Fibroblast of skin of left biceps (primary cell): ENCODE results near the gene CASKIN2.
"Not testable (repeated sequence)": the region's sequence is repeated elsewhere in the genome, so short reads cannot be mapped to it uniquely, and the experiment has no call there.

ENCODE experiments used
- DNase-seq, 2 experiments: peaks; one replicate each; pipeline ENCODE4 v3.0.0-alpha.2; 2013; ENCODE audit warnings: low read depth in 2 of 2

Gene CASKIN2

DNA sequence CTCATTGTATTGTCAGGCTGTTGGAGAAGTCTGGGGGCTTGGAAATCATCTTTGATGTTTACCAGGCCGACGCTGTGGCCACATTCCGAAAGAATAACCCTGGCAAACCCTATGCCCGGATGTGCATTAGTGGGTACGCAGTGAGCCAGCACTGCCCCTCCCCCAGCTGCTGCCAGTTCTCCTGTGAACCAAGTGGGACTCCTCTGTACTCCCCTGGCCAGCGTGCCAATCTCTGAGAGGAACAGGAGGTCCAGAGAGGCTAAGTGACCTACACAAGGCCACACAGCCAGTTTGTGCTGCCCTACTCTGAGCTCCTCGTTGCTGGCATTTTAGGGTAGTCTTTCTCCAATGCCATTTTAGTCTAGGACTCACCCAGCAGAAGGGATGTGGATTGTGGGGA, 8.3 kb upstream of the CASKIN2 start:
- no peak for DNase-seq

DNA sequence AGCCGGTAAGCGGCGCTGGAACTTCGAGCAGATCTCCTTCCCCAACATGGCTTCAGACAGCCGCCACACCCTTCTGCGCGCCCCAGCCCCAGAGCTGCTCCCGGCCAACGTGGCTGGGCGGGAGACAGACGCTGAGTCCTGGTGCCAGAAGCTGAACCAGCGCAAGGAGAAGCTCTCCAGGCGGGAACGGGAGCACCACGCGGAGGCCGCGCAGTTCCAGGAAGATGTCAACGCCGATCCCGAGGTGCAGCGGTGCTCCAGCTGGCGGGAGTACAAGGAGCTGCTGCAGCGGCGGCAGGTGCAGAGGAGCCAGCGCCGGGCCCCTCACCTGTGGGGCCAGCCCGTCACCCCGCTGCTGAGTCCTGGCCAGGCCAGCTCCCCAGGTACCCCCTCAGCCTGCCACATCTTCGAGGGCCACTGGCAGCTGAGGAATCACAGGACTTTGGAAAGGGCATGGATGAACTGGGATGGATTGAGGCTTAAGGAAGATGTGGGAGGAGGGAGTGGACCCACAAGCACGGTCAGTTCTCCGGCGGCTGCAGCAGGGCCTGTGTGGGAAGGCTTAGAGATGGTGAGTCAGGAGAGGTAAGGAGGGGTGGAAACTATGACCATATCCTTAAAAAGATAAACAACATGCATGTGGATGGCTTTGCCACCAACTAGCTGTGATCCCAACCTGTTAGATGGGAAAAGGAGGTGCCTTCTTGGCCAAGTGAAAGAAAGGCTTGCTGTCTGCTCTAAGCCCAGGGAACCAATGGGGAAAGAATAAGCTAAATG, 6.8 kb upstream of the CASKIN2 start:
- DNase-seq = no peak

DNA sequence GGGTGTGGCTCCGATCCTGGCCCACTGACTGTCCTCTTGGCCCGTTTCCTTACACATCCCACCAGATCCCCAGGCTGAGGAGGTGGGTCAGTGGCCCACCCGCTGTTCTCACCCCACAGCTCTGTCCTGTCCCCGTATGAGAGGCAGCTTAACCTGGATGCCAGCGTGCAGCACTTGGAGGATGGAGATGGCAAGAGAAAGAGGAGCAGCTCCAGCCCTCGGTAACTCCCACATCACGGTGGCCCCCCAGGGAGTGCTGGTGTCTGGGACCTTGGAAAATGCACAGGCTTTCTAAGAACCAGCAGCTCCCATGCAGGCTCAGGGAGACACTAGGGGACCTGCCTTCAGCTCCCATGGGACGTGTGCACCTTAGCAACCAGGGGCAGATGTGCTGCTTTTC, 6.0 kb upstream of the CASKIN2 start:
- DNase-seq = no peak

DNA sequence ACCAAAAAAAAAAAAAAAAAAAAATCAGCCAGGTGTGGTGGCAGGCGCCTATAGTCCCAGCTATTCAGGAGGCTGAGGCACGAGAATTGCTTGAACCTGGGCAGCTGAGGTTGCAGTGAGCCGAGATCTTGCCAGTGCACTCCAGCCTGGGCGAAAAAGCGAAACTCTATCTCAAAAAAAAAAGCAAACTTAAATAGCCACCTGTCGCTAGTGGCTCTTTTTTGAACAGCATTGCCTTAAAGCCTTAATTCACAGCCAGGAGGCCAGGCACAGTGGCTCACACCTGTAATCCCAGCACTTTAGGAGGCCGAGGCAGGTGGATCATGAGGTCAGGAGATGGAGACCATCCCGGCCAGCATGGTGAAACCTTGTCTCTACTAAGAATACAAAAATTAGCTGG, 5.1 kb upstream of the CASKIN2 start:
- DNase-seq = not testable (repeated sequence)

DNA sequence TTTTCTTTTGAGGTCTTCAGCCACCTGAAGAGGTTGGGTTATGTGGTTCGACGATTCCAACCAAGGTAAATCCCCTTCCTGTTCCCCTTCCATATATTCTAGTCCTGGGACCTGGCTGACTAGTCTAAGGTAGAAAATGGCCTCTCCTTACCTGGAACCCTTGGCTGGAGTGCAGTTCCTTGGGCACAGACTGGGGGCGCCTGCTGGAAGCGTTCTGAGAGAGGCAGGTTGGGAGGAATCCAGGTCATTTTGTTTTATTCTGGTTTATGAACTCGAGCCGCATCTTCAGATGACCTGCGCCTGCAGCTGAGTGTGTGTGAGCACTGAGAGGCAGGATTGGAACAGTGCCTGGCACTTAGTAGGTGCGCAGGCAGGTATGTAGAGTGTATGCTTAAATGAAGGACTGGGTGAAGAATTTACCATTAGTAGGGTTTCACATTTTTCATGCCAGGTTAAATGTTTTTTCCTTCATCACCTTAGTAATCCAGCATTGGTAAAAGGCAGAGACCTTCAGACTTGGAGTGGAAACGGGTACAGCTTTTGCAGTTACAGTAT, 3.7 kb upstream of the CASKIN2 start:
- DNase-seq = no peak

DNA sequence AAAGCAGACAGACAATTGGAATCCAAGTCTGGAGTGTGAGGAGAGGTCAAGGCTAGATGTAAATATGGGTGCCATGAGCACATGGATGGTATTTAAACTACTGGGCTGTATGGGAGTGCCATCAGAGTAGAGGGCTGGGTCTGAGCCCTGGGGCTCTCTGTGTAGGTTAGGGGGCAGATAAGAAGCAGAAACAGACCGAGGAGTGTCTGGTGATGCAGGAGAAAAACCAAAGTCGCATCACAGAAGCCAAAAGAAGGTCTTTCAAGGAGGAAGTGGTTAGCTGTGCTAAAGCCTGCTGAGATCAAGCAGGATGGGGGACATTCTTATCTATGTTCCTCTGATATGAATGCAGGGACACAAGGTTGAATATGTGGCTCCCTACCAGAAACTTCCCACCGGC, 2.9 kb upstream of the CASKIN2 start:
- no peak for DNase-seq

DNA sequence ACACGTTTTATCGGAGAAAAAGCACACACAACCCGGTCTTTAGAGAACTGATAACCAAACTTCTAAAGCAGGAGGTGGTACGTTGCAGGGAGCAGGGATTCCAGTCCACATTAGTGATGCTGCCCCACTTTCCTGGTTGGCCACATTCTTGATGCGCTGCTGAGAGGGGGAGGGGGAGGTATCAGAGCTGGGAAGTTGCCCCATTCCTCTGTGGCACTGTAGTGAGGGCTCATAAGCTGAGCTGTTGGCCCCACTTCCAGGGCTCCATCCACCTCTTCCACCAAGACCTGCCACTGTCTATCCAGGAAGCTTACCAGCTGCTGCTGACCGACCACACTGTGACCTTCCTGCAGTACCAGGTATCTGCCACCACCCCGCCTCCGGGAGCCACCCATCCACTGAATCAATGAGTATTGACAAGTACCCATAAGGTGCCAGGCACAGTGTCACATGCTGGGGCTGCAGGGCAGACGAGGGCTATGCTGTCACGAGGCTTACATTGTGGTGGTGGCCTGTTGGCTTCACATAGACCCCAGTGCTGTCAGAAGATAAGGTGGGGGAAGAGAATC, 2.0 kb upstream of the CASKIN2 start:
- DNase-seq = no peak

DNA sequence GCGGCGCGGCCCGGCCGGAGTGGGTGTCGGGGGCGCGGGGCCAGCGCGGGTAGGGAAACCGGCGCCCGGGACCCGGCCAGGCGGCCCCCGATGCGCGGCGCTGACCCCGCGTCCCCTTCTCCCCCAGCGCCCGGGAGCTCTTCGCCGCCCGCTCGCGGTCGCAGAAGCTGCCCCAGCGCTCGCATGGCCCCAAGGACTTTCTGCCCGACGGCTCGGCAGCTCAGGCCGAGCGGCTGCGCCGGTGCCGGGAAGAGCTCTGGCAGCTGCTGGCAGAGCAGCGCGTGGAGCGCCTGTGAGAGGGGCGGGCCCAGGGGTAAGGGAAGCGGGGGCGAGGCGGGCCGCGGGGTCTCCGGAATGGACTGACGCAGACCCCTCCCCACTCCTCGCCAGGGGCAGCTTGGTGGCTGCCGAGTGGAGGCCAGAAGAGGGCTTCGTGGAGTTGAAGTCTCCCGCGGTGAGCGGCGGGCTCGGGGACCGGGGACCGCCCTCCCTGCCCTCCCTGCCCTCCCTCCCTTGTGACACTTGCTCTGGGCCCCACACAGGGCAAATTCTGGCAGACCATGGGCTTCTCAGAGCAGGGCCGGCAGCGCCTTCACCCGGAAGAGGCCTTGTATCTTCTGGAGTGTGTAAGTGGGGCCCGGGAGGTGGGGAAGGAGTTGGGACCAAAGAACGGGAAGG, 1.4 kb upstream of the CASKIN2 start:
- DNase-seq = no peak

DNA sequence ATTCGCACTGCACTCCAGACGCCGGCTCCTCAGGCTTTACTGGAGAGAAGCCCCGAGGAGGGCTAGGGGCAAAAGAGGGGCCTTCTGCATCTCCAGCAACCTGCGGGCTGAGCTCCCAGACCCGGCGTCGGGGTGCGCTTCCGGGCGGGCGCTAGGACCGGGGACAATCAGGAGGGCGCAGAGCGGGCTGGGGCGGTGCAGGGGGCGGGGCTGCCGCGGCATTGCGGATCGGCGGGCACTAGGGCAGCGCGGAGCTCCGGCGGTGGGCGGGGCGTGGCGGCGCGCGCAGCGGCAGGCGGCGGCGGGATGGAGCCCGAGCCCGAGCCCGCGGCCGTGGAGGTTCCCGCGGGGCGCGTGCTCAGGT, 900 bp upstream of the CASKIN2 start, which contains the start of gene TSEN54:
Gene TSEN54, plus strand, starts transcription at position 274 of the 364 bp plus-strand sequence. Its CDS starts 33 bp downstream, at position 307.
- peak; percentile 49 to 61 for DNase-seq

DNA sequence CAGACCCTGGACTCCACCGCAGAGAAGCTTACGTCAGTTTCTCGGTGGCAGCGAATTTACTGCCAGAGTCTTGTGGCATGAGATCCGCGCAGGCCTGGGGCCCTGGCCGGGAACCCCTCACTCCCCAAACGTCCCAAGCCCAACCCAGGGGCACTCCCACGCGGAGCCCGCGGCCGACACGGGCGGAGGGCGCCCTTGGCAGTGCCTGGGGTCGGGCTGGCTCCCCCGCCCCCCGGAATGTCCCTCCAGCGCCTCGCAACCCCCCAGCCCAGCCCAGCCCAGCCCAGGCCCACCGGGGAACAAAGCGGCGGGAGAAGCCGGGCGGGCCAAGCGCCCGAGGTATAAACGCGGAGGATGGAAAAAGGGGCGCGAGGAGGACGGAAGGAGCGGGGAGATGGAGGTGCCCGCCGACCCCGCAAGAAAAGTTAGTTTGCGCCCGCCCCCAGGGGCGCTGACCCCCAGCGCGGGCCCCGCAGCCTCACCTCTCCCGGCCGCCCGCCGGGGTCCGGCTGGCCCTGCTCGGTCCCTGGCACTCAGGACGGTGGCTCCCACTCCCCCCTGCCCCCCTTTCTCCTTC, 330 bp downstream of the CASKIN2 start:
- DNase-seq = no peak

DNA sequence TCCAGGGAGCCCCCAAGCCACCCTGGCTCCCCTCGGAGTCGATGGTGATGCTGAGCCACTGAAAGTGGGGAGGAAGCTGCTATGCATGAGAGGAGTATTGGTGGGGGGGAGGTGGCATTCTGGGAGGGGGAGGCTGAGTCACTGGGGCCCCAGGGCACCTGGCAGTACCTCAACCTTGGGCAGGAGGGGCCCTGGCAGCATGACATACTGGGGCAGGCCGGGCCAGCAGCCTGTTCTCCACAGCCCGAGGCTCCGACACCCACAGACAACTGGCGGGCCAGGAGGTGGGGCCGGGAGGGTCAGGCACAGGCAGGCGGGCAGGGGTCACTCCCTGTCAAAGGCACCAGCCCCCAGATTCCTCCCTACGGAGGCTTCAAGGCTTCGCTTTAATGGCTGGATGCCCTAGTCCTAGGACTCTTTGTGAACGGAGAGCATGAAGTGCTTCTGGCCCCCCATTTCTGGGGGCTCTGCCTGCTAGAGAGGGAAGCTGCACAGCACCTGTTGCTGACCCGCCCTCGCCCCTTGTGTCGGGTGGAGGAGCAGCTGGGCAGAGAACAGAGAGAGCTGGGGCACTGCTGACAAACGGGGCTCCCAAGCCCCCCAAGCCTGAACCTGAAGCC, 928 bp downstream of the CASKIN2 start:
- no peak for DNase-seq

DNA sequence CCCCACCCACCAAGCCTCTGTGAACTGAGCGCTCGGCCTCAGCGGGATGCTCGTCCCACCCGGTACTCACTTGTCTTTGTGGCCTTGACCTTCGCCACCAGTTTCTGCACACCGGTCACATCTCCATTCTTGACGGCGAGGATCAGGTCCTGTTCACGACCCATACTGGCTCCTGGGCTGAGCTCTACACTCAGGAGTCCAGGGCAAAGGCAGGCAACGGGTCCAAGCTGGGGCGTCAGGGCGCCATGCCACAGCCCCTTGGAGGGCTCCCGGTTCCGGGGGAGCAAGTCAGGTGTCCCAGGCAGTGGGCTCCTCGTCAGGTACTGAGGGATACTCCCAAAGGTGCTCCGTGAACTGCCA, 1.7 kb downstream of the CASKIN2 start:
- DNase-seq = no peak

DNA sequence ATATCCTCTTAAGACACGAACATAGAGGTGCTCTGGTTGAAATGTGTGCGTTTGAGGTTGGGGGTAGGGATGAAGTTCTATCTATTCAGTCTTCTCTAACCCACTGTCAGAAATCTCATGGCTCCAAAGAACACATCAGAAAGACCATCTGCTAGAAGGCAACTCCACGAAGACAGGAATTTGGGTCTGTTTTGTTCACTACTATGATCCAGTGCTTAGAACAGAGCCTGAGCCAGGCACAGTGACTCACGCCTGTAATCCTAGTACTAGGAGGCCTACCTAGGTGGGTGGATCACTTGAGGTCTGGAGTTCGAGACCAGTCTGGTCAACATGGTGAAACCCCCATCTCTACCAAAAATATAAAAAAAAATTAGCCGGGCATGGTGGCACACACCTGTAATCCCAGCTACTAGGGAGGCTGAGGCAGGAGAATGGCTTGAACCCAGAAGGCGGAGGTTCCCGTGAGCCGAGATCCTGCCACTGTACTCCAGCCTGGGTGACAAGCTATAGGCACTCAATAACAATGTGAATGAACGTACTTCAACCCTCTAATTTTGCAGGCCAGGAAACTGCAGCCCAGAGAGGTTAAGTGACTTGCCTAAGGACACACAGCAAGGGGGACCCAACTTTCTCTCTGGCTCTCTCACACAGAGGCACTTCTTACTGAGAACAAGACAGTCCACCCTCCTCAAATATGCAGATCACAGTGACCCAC, 2.3 kb downstream of the CASKIN2 start:
- DNase-seq = no peak

DNA sequence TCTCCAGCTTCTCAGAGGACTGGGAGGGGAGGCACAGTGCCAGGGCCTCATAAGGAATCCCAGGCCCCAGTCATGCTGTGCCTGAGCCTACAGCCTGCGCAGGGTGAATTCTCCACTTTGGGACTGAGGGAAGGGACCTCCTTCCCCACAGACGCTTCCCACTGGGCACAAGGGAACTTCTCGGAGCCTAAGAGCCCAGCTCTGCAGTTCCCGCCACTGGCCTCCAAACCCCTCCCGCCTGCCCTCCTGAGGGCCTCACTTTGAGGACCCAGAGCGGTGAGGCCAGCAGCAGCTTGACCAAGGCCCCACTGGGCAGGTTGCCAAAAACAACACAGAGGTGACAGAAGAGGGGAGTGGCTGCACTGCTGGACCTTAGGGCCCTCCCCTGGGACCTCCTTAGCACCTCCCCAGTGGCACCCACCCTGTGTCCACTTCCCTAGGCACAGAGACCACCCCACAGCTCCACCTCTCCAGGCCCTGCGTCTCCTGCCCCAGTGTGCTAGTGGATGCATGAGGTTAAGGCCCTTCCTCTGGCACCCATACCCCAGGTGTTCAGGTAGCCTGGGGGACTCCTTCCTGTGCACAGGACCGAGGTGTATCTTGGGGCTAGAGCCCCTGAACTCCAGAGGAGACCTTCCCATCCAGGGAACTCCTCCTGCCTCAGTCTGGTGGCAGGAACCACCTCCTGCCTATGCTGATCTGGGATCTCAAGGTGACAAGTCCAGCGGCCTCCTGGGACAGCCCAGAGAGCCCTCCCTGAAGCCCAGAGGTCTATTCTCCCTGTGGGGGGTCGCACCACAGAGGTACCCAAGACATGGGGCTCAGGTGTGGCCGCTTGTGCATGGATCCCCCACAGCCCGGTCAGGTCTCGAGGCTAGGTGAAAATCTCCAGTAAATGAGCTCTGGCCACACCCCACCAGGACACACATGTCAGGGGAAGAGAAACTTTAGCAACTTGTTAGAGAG, 3.4 kb downstream of the CASKIN2 start:
- DNase-seq = no peak

DNA sequence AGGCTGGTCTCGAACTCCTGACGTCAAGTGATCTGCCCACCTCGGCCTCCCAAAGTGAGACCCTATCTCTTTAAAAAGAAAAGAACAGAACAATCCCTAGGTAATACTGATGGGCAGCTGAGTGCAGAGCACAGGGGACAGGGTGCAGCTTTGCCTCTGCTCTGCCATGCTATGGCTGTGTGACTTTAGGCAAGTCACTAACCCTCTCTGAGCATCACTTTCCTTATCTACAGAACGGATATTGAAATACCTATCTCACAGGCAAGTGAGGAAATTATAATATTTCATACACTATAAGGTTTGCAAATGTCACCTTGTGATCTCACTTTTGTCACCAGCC, 4.1 kb downstream of the CASKIN2 start:
- no peak for DNase-seq

DNA sequence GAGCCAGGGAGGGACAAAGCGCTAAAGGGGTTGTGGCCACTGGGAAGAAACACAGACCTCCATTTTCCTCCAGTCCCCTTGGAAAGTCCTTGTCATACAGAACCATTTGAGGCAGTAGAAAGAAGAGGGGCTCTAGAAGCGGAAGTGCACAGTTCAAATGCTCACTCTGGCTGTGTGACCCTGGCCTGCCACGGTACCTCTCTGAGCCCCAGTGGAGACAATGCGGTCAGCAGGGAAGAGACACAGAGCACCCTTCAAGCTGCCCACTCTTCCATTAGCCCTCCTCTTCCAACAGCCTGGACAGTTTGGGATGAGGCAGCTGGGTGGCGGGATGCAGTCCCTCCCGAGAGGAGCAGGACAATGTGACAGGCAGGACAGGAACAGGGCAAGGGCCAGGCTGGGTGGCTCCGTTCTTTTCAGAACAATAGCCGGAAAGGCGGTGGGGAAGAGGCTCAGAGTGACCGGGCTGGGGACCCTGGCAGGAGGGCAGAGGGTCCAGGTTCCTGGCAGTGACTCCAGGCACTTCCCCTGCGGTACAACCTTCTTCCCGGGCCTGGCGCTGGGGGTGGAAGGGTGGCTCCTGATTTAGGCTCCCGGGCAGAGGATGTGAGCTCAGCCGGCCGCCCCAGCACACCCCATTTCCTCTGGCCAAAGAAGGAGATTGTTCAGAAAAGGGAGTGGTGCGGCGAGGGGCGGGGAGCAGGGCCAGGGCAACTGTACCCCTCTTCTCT, 5.6 kb downstream of the CASKIN2 start:
- no peak for DNase-seq

DNA sequence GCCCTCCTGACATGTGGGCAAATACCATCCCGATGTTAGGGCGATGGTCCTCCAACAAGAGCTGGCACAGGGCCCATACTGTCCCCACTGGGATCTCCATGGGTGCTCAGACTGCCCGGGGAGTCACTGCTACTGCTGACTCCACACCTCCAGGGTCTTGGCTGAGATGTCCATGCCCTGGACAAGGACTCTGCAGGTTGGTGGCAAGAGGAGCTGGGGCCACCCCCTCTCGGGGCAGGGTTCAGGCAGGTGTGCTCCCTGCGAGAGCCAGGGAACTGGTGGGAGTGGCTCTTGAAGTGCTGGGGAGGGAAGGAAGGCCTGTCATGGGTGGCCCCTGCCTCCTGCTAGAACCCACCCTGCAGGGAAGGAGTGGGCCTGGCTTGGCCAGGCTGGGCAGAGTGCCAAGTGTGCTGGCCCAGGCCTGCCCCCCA, 6.4 kb downstream of the CASKIN2 start:
- DNase-seq = no peak

DNA sequence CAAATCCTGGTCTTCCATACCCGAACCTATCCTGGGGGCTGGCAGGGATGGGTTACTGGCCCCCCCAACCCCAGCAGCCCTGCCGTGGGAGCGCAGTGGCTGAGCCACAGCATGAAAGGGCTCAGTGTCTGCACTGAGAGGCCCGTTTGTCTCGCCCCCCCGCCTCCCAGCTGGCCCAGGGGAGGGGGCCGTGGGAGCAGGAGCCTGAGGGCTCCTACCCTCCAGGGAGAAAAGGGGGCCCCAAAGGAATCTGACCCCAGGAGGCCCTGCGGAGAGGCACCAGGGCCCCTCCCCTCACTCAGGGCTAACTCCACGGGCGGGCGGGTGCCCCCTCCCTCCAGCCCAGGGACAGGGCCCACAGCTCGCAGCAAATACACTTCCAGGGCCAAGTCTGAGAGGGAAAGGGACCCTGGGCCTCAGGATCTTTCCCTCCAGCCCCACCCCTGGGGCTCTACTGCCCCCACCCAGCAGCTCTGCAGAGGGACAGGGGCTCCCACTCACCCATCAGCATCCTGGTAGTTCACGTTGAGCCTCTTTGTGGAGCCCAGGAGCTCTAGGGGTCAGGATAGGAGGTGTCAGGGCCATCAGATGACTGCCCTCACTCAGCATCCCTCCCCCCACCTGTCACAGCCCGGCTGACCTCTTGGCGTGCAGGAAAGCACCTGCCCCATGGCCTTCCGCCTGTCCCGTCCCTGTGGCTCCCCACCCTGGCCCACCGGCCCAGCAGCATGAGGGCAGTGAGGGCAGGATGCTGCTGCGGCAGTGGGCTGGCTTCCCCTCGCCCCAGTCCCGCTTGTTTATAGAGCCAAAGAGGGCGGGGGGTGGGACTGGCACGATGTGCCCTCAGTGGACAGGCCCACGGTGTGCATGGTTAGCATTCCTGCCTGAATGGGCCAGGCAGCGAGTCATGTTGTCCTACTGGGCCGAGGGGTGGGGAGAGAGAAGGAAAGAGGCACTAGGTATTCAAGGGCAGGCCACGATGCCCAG, 7.3 kb downstream of the CASKIN2 start:
- no peak for DNase-seq
